Ecto neural progenitor cell (in vitro differentiated cells): ENCODE results near the gene LY6G5B.

Experiments
- DNase-seq: peaks from one replicate; pipeline ENCODE4 v3.0.0-alpha.2; 2018; ENCODE audit warnings: low spot score

The LY6G5B gene

GRCh38 chr6:31641370-31641769 is 28.4 kb upstream of the LY6G5B start:
- no peak for DNase-seq

GRCh38 chr6:31642798-31643570 is 26.8 kb upstream of the LY6G5B start:
- no peak for DNase-seq

GRCh38 chr6:31643818-31644454 is 25.8 kb upstream of the LY6G5B start:
- no peak for DNase-seq

- no peak for DNase-seq
Measured at GRCh38 chr6:31645325-31645724, 24.5 kb upstream of the LY6G5B start.

GRCh38 chr6:31651602-31652191 is 18.1 kb upstream of the LY6G5B start:
- DNase-seq = no peak

GRCh38 chr6:31652925-31653724 is 16.7 kb upstream of the LY6G5B start:
- no peak for DNase-seq

GRCh38 chr6:31654574-31655348 is 15.0 kb upstream of the LY6G5B start:
- no peak for DNase-seq

- no peak for DNase-seq
Measured at GRCh38 chr6:31655349-31656237, 14.2 kb upstream of the LY6G5B start, which contains the start of gene APOM. TSS of gene APOM (plus strand) at chr6:31655894. CDS start at chr6:31655967, 73 bp downstream.

- no peak for DNase-seq
Measured at GRCh38 chr6:31657406-31658157, 12.2 kb upstream of the LY6G5B start.

- no peak for DNase-seq
Measured at GRCh38 chr6:31658158-31658688, 11.6 kb upstream of the LY6G5B start.

GRCh38 chr6:31658983-31659648 is 10.7 kb upstream of the LY6G5B start:
- no peak for DNase-seq

- no peak for DNase-seq
Measured at GRCh38 chr6:31659649-31660380, 10.0 kb upstream of the LY6G5B start.

- DNase-seq = peak; percentile 89
Measured at GRCh38 chr6:31660381-31661261, 9.2 kb upstream of the LY6G5B start, which contains the start of gene C6orf47. TSS of gene C6orf47 (minus strand) at chr6:31660778. CDS start at chr6:31659947, 831 bp downstream.

- no peak for DNase-seq
Measured at GRCh38 chr6:31661262-31662123, 8.3 kb upstream of the LY6G5B start.

- no peak for DNase-seq
Measured at GRCh38 chr6:31662124-31662723, 7.6 kb upstream of the LY6G5B start.
